ENCODE data around the gene DNM2. TPM values are rescaled to one million over a fixed set of nuclear protein-coding genes. Genes with fewer than 3 reads are reported as not detected.

DNM2 gene
- total and polyA plus RNA-seq, 9 of the 15 experiments (the other 6 are each of a cell fraction or from before 2014, with no cell fraction given), result 2.2 to 161 (median 72.6) TPM

- Histone ChIP-seq H3K9me1 (ENCODE audit: control insufficient read depth, insufficient read depth, low read length) (no peaks in the 10 kb centered on the region), H3K9me3 (replicated peaks; ENCODE audit: control insufficient read depth, insufficient read depth, low read depth, low read length) (no peaks in the 10 kb centered on the region), H4K20me1 (replicated peaks; ENCODE audit: control insufficient read depth, insufficient read depth, low read length) (no peaks in the 10 kb centered on the region), H3K27me3 (ENCODE audit: control insufficient read depth in 2 of 2, insufficient read depth in 2 of 2, low read length in 2 of 2) (no peaks in the 10 kb centered on the region), H2AFZ (ENCODE audit: low read depth, low read length) (no peak overlapping the region), H3K27ac (ENCODE audit: extremely low read depth, low read depth, low read length) (no peak overlapping the region), H3K9ac (ENCODE audit: insufficient read depth in 1 of 2, low read depth in 2 of 2, low read length in 2 of 2) (no peak overlapping the region), H3K4me1 (replicated peaks in 1 of 2; ENCODE audit: control insufficient read depth in 2 of 2, insufficient read depth in 2 of 2, low read length in 2 of 2) (peaks cover 0 to 4% of the 10 kb centered on the region in 2 experiments; a peak in 2 of 5 replicates), H3K79me2 (ENCODE audit: control insufficient read depth, insufficient read depth, low read length) (no peaks in the 10 kb centered on the region), H3K36me3 (ENCODE audit: control insufficient read depth, insufficient read depth, low read length) (no peaks in the 10 kb centered on the region), H3K4me3 (no peak overlapping the region), H3K4me2 (ENCODE audit: insufficient read depth, low read length) (no peak overlapping the region)
- in situ Hi-C loops (cut with MboI) (no loop called here), intact Hi-C loops (cut with micrococcal nuclease) (no loop called here)
- ATAC-seq (0 out of 3 replicates have a peak, but pooled peaks have one; percentile 31), FAIRE-seq (peak; percentile 55), DNase-seq (ENCODE audit: extremely low read depth in 1 of 4, low spot score in 3 of 4) (peak in 1 of 4 experiments; percentile 10)
- WGBS (ENCODE audit: insufficient coverage, low coverage, missing lambda C conversion rate), result 50% methylated on average over 5 of the region's 5 CpGs
- TF ChIP-seq CTCF (IDR thresholded peaks at IDR 0.05 in 2 of 3, conservative IDR thresholded peaks at IDR 0.05 in 1 of 3; ENCODE audit: insufficient read depth in 2 of 3, low read depth in 1 of 3, low read length in 3 of 3) (peak; percentile 33 to 50 (median 38); a peak in 5 of 6 replicates), BCL6 (CRISPR knock-in tag; IDR thresholded peaks at IDR 0.05) (no peak), FUS (optimal IDR thresholded peaks at IDR 0.05; ENCODE audit: low read depth, low read length) (no peak), ZNF347 (CRISPR knock-in tag; IDR thresholded peaks at IDR 0.05; ENCODE audit: low read depth) (no peak), NFYB (IDR thresholded peaks at IDR 0.05; ENCODE audit: extremely low read depth, insufficient read length) (peak; percentile 72), MBD2 (IDR thresholded peaks at IDR 0.05; ENCODE audit: borderline replicate concordance, low read depth) (no peak), ELF1 (tag; IDR thresholded peaks at IDR 0.05) (no peak), PURB (CRISPR knock-in tag; IDR thresholded peaks at IDR 0.05; ENCODE audit: low read depth) (no peak), ZNF134 (CRISPR knock-in tag; conservative IDR thresholded peaks at IDR 0.05) (no peak)
- POLR2A ChIA-PET, result interaction anchor here (0.9 to 2.1 kb wide), 2 partner anchors 19 to 20 kb away, joined by 3 to 6 read pairs; partner anchors contain the start of gene TMED1
- CTCF ChIA-PET (ENCODE audit: low intra/inter-chr PET ratio), result no interaction called here
- BruUV-seq (replicated peaks), result no TSS peak
Observed at GRCh38 chr19:10855879-10856522, 138.1 kb downstream of the DNM2 start.
